ENCODE measurements around the gene MRPL20. TPM values are rescaled to one million over a fixed set of nuclear protein-coding genes. Genes with fewer than 3 reads are reported as not detected.

Gene MRPL20
- total and polyA plus RNA-seq, 2 donors (not counting 1 experiment from before 2014, with no cell fraction given) = 81.7 to 150 TPM

DNA sequence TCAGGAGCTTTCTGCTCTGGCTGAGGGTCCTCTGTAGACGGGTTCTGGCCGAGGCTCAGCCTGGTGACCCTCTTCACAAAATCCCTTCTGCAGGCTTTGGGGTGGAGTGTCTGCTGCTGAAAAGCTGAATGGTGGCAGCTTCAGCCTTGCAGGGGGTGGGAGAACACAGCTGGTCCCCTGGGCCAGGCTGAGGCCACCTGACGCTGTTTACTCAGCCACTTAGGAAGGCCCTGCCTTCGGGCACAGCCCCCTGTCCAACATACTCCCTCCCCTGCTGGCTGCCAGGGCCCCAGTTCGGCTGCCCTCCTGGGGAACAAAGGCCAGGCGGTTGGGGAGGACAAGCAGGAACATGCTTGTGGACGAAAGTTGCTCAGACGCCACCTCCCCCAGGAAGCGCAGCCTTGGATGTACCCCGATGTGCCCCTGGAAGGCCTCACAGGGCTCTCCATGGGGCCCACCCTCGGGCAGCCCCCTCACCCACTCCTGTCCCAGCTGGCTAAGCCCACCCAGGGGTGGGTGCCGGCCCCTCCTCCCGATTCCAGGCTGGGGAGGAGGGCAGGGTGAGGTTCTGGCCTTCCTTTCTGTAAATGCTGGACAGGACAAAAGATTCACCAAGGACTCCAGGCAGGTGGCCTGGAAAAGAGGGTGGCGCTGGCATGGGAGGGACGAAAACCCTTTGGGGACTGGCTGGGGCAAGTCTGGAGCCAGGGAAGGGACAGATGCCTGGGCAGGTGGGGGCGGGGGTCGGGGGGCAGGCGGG lies 14.2 kb upstream of the MRPL20 start, which contains the start of gene ANKRD65:
Gene ANKRD65 (minus strand): TSS at position 130 of the 760 bp plus-strand sequence. CDS start 271 bp downstream, outside the sequence.
- Histone ChIP-seq H3K4me1 (ENCODE audit: control insufficient read depth, extremely low read depth, insufficient read depth, low read length) (peaks cover 4% of the 10 kb centered on the region), H3K9ac (ENCODE audit: insufficient read depth, low read length) (no peak within 1 kb of the TSS), H3K4me2 (ENCODE audit: extremely low read depth, insufficient read depth, low read length) (no peak within 1 kb of the TSS), H3K27ac (ENCODE audit: insufficient read depth, low read length) (no peak within 1 kb of the TSS), H3K4me3 (replicated peaks in 1 of 4; ENCODE audit: control extremely low read depth in 1 of 4, insufficient read depth in 1 of 4, low read depth in 3 of 4, low read length in 4 of 4) (peak within 1 kb of the TSS in 1 of 4 experiments; percentile 10), H3K27me3 (ENCODE audit: control insufficient read depth, insufficient read depth, low read length) (no peaks in the 10 kb centered on the region), H3K79me2 (ENCODE audit: control insufficient read depth, insufficient read depth, low read length) (no peaks in the 10 kb centered on the region), H3K9me3 (ENCODE audit: control insufficient read depth, insufficient read depth, low read depth, low read length) (no peaks in the 10 kb centered on the region), H4K20me1 (ENCODE audit: control insufficient read depth, extremely low read depth, insufficient read depth, low read length) (no peaks in the 10 kb centered on the region), H2AFZ (ENCODE audit: low read length) (no peak within 1 kb of the TSS), H3K36me3 (ENCODE audit: control insufficient read depth, insufficient read depth, low read length) (no peaks in the 10 kb centered on the region)
- TF ChIP-seq EZH2 (IDR thresholded peaks at IDR 0.05; ENCODE audit: low read length, missing control alignments) = no peak
- TF ChIP-seq, protein P1, sequence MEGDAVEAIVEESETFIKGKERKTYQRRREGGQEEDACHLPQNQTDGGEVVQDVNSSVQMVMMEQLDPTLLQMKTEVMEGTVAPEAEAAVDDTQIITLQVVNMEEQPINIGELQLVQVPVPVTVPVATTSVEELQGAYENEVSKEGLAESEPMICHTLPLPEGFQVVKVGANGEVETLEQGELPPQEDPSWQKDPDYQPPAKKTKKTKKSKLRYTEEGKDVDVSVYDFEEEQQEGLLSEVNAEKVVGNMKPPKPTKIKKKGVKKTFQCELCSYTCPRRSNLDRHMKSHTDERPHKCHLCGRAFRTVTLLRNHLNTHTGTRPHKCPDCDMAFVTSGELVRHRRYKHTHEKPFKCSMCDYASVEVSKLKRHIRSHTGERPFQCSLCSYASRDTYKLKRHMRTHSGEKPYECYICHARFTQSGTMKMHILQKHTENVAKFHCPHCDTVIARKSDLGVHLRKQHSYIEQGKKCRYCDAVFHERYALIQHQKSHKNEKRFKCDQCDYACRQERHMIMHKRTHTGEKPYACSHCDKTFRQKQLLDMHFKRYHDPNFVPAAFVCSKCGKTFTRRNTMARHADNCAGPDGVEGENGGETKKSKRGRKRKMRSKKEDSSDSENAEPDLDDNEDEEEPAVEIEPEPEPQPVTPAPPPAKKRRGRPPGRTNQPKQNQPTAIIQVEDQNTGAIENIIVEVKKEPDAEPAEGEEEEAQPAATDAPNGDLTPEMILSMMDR (conservative IDR thresholded peaks at IDR 0.05 in 1 of 2, IDR thresholded peaks at IDR 0.05 in 1 of 2; ENCODE audit: low read depth in 1 of 2, low read length in 2 of 2) = no peak
- no peak for DNase-seq (ENCODE audit: low read depth in 2 of 2)

DNA sequence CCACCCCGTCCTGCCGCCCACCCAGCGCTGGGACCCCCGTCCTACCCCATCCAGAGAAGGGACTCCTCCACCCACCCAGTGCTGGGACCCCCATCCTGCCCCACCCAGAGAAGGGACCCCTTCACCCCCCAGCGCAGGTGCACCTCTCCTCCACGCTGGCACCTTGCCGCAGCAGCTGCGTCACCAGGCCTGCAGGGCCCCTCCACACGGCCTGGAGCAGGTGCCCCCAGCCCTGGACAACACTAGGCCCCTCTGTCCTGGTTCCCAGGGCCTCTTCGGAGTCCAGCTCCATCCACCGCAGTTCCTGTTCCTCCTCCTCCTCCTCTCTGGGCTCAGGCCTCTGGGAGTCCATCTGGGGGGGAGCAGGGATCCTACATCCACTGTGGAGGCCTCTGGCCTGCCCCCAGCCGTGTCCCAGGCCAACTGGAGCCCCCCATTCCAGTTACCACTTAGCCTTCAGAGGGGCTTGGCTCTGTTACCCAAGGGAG lies 13.6 kb upstream of the MRPL20 start:
- H3K4me3 ChIP-seq (replicated peaks in 1 of 4; ENCODE audit: control extremely low read depth in 1 of 4, insufficient read depth in 1 of 4, low read depth in 3 of 4, low read length in 4 of 4) = no peak overlapping the region
- H3K4me2 ChIP-seq (ENCODE audit: extremely low read depth, insufficient read depth, low read length) = no peak overlapping the region
- TF ChIP-seq EZH2 (IDR thresholded peaks at IDR 0.05; ENCODE audit: low read length, missing control alignments) = no peak
- TF ChIP-seq, protein P1 (conservative IDR thresholded peaks at IDR 0.05 in 1 of 2, IDR thresholded peaks at IDR 0.05 in 1 of 2; ENCODE audit: low read depth in 1 of 2, low read length in 2 of 2) = no peak
- peaks cover 4% of the 10 kb centered on the region for H3K4me1 ChIP-seq (ENCODE audit: control insufficient read depth, extremely low read depth, insufficient read depth, low read length)
- no peaks in the 10 kb centered on the region for H3K27me3 ChIP-seq (ENCODE audit: control insufficient read depth, insufficient read depth, low read length)
- H3K9me3 ChIP-seq (ENCODE audit: control insufficient read depth, insufficient read depth, low read depth, low read length) = no peaks in the 10 kb centered on the region
- H4K20me1 ChIP-seq (ENCODE audit: control insufficient read depth, extremely low read depth, insufficient read depth, low read length) = no peaks in the 10 kb centered on the region
- no peak overlapping the region for H2AFZ ChIP-seq (ENCODE audit: low read length)
- H3K79me2 ChIP-seq (ENCODE audit: control insufficient read depth, insufficient read depth, low read length) = no peaks in the 10 kb centered on the region
- DNase-seq (ENCODE audit: low read depth in 2 of 2) = no peak
- no peaks in the 10 kb centered on the region for H3K36me3 ChIP-seq (ENCODE audit: control insufficient read depth, insufficient read depth, low read length)
- H3K27ac ChIP-seq (ENCODE audit: insufficient read depth, low read length) = no peak overlapping the region
- no peak overlapping the region for H3K9ac ChIP-seq (ENCODE audit: insufficient read depth, low read length)

DNA sequence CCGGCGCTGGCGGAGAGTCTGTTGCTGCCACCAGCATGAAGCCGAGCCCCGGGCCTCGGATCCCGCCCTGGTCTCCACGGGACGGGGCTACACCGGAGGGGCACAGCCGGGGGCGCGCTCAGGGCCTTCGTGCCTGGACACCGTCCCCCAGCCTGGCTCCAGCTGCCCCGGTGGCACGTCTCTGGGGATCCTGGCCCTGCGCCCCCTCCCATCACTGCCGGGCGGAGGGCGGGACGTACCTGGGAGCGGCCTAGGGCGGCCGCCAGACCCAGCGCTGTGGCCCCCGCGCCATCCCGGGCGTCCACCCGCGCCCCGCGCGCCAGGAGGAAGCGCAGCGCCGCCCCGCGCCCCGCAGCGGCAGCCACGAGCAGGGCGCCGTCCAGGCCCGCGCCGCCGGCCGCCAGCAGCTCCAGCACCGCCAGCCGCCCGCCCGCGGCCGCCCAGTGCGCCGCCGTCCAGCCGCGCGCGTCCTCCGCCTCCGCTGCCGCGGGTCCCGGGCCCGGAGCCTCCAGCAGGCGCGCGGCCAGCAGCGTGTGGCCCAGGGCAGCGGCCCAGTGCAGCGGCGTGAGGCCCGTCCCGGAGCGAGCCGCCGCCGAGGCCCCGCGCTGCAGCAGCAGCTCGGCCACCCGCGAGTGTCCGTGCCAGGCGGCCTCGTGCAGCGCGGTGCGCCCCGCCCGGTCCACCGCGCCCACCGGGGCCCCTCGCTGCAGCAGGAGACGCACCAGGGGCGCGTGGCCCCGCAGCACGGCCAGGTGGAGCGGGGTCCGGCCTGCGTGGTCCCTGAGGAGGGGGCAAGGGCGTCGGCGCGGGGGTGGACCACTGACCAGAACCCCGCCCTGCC lies 12.9 kb upstream of the MRPL20 start:
- Histone ChIP-seq H3K27me3 (ENCODE audit: control insufficient read depth, insufficient read depth, low read length) (no peaks in the 10 kb centered on the region), H2AFZ (ENCODE audit: low read length) (peak overlapping the region; percentile 49), H3K4me2 (ENCODE audit: extremely low read depth, insufficient read depth, low read length) (peak overlapping the region; percentile 25), H3K9ac (ENCODE audit: insufficient read depth, low read length) (peak overlapping the region; percentile 23), H3K36me3 (ENCODE audit: control insufficient read depth, insufficient read depth, low read length) (no peaks in the 10 kb centered on the region), H4K20me1 (ENCODE audit: control insufficient read depth, extremely low read depth, insufficient read depth, low read length) (no peaks in the 10 kb centered on the region), H3K79me2 (ENCODE audit: control insufficient read depth, insufficient read depth, low read length) (no peaks in the 10 kb centered on the region), H3K9me3 (ENCODE audit: control insufficient read depth, insufficient read depth, low read depth, low read length) (no peaks in the 10 kb centered on the region), H3K4me1 (ENCODE audit: control insufficient read depth, extremely low read depth, insufficient read depth, low read length) (peaks cover 4% of the 10 kb centered on the region), H3K4me3 (replicated peaks in 1 of 4; ENCODE audit: control extremely low read depth in 1 of 4, insufficient read depth in 1 of 4, low read depth in 3 of 4, low read length in 4 of 4) (peak overlapping the region in 2 of 4 experiments; percentile 10 to 27), H3K27ac (ENCODE audit: insufficient read depth, low read length) (no peak overlapping the region)
- no peak for TF ChIP-seq EZH2 (IDR thresholded peaks at IDR 0.05; ENCODE audit: low read length, missing control alignments)
- TF ChIP-seq, protein P1 (conservative IDR thresholded peaks at IDR 0.05 in 1 of 2, IDR thresholded peaks at IDR 0.05 in 1 of 2; ENCODE audit: low read depth in 1 of 2, low read length in 2 of 2) = no peak
- no peak for DNase-seq (ENCODE audit: low read depth in 2 of 2)

Data from fibroblast of lung (primary cell).